22Rv1 (cell line): Measurements from ENCODE around the gene CDK11A.

Source experiments
- ZFX ChIP-seq: fragments of 450-650 bp; IDR thresholded peaks from 2 replicates; pipeline ENCODE4 v1.6.1; 2017; ENCODE audit warnings: antibody characterized with exemption, borderline replicate concordance
- TF ChIP-seq, protein P1 (sequence below): fragments of 450-650 bp; IDR thresholded peaks from 2 replicates; pipeline ENCODE4 v1.5.1; 2017; ENCODE audit warnings: mild to moderate bottlenecking

DNA sequence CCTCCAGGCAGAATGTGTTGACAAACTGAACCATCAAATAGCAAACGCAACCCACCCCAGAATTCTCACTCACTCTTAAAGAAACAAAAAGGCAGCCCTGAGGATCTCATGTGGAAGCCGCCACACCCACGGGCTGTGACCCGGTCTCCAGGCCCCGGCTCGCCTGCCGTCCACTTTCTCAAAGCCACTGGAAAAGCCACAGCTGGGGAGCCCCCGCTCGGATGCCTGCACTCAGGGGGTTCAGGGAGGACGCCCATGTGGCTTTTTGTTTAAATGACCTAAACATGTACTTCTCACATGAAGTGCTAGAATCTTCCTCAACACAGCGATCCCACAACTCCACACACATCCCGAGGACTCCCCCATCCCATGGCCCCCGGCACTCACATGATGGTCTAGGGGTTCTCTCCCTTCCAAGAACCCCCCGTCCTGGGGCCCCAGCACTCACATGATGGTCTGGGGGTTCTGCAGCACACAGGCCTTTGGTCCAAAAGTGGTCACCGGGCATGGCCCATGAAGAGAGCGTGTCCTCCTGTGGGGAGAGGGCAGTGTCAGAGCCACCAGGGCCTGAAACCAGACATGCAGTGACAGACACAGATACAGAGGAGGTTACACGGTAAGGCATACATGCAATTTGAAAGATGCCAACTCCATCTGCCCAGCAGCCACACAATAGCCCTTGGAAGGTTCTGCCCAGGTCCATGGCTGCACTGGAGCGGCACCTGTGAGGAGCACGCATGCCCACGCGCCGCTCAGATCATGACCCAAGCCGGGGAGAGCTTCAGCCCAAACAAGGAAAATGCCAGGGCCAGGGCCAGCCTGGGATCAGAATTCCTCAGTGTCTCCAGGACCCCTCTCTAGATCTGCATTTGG, 37.6 kb upstream of the CDK11A start:
- TF ChIP-seq, protein P1, sequence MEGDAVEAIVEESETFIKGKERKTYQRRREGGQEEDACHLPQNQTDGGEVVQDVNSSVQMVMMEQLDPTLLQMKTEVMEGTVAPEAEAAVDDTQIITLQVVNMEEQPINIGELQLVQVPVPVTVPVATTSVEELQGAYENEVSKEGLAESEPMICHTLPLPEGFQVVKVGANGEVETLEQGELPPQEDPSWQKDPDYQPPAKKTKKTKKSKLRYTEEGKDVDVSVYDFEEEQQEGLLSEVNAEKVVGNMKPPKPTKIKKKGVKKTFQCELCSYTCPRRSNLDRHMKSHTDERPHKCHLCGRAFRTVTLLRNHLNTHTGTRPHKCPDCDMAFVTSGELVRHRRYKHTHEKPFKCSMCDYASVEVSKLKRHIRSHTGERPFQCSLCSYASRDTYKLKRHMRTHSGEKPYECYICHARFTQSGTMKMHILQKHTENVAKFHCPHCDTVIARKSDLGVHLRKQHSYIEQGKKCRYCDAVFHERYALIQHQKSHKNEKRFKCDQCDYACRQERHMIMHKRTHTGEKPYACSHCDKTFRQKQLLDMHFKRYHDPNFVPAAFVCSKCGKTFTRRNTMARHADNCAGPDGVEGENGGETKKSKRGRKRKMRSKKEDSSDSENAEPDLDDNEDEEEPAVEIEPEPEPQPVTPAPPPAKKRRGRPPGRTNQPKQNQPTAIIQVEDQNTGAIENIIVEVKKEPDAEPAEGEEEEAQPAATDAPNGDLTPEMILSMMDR = no peak
- TF ChIP-seq ZFX = no peak
